K562 (cell line): ENCODE measurements around the gene SLC37A3. TPM values are rescaled to one million over a fixed set of nuclear protein-coding genes. Genes with fewer than 3 reads are reported as not detected.

Source experiments
- ASH1L ChIP-seq: fragments of 450-650 bp; IDR thresholded peaks from 2 replicates; pipeline ENCODE4 v1.6.1; 2018; ENCODE audit warnings: borderline replicate concordance, mild to moderate bottlenecking, low read depth; ENCODE audit not compliant: partially characterized antibody
- FOXJ2 ChIP-seq: fragments of 200-800 bp; sonication (Bioruptor generic); IDR thresholded peaks from 2 replicates; pipeline ENCODE4 v1.6.1; 2016; ENCODE audit warnings: missing genetic modification characterization, missing compliant biosample characterization
- MYNN ChIP-seq, 2 experiments: sonication (generic); formaldehyde crosslinking in 1 of 2; IDR thresholded peaks; 2 replicates each; pipeline versions ENCODE4 v1.5.0 to v1.6.1; 2016 to 2020; ENCODE audit warnings: antibody characterized with exemption in 1 of 2, missing genetic modification reagents in 1 of 2
- NFE2L1 ChIP-seq: fragments of 450-650 bp; IDR thresholded peaks from 2 replicates; pipeline ENCODE4 v1.6.1; 2016; ENCODE audit warnings: missing genetic modification characterization, low read depth, mild to moderate bottlenecking, missing compliant biosample characterization, moderate library complexity, borderline replicate concordance
- PHF21A ChIP-seq: fragments of 450-650 bp; IDR thresholded peaks from 2 replicates; pipeline ENCODE4 v1.6.1; 2017; ENCODE audit warnings: low read depth, borderline replicate concordance
- PTBP1 ChIP-seq: fragments of 200-400 bp; formaldehyde crosslinking; IDR thresholded peaks from 2 replicates; pipeline ENCODE4 v1.6.1; 2017; ENCODE audit warnings: low read depth, low read length
- SMAD2 ChIP-seq: fragments of 150-350 bp; IDR thresholded peaks from 2 replicates; pipeline ENCODE4 v1.6.1; 2014; ENCODE audit warnings: low read depth, mild to moderate bottlenecking, low read length
- STAT5B ChIP-seq: fragments of 250-450 bp; sonication (Bioruptor Pico); IDR thresholded peaks from 2 replicates; pipeline ENCODE4 v1.8.0; 2021; ENCODE audit warnings: mild to moderate bottlenecking, inconsistent platforms
- TEAD2 ChIP-seq: fragments of 450-650 bp; IDR thresholded peaks from 2 replicates; pipeline ENCODE4 v1.6.1; 2016; ENCODE audit warnings: missing genetic modification characterization, control low read depth, missing compliant biosample characterization
- YBX1 ChIP-seq: fragments of 450-650 bp; IDR thresholded peaks from 2 replicates; pipeline ENCODE4 v1.7.1; 2016; ENCODE audit warnings: mild to moderate bottlenecking
- ZNF778 ChIP-seq: fragments of 450-650 bp; formaldehyde crosslinking; IDR thresholded peaks from 2 replicates; pipeline ENCODE4 v1.4.0; 2020; ENCODE audit warnings: mild to moderate bottlenecking, moderate library complexity
- polyA plus RNA-seq, 8 experiments: library from polyadenylated mRNA; depleted of rRNA in 4 of 8; stranded (reverse) in 5 of 8; unstranded in 3 of 8; fragments of >200 nt; fragmentation: Nextera tagmentation in 2 of 8; fragmentation: Illumina TruSeq in 1 of 8; extraction: Ambion mirVana in 2 of 8; extraction: Trizol in 1 of 8; gene quantifications; 2 replicates each; pipeline versions ENCODE4 v1.2.1 to v1.2.3, GENCODE V29; 2011 to 2014; ENCODE audit warnings: inconsistent platforms in 1 of 8, missing spikeins in 1 of 8
- total RNA-seq, 7 experiments: library from RNA; depleted of rRNA in 6 of 7; stranded (reverse); fragments of >200 nt in 6 of 7; fragmentation: Illumina TruSeq in 2 of 7; extraction: Trizol in 2 of 7; gene quantifications; 2 replicates each; pipeline versions ENCODE4 v1.2.1 to v1.2.3, GENCODE V29; 2011 to 2021; ENCODE audit warnings: low replicate concordance in 1 of 7
- TF ChIP-seq, protein P1 (sequence below), 3 experiments: IDR thresholded peaks in 2 of 3; conservative IDR thresholded peaks in 1 of 3; 2 replicates each; pipeline ENCODE4 v1.5.1; 2011 to 2012; ENCODE audit warnings: low read length in 3 of 3, mild to moderate bottlenecking in 3 of 3, control low read depth in 2 of 3, improper control_type of control experiment in 1 of 3, inconsistent platforms in 1 of 3, low read depth in 1 of 3, mixed read lengths in 1 of 3, moderate library complexity in 1 of 3; ENCODE audit not compliant: insufficient read depth in 2 of 3
- TF ChIP-seq, protein P2 (sequence below), 2 experiments: fragments of 450-650 bp; formaldehyde crosslinking in 1 of 2; IDR thresholded peaks; 2 replicates each; pipeline versions ENCODE4 v1.4.0 to v1.6.1; 2014 to 2020; ENCODE audit warnings: mild to moderate bottlenecking in 2 of 2, borderline replicate concordance in 1 of 2, low read depth in 1 of 2
- TF ChIP-seq, protein P3 (sequence below): fragments of 250-450 bp; sonication (Bioruptor Pico); IDR thresholded peaks from 2 replicates; pipeline ENCODE4 v1.4.0; 2020; ENCODE audit warnings: borderline replicate concordance

Gene SLC37A3
- total and polyA plus RNA-seq, 9 of the 15 experiments (the other 6 are each of a cell fraction or from before 2014, with no cell fraction given), result 11.7 to 59.1 (median 26.8) TPM

DNA sequence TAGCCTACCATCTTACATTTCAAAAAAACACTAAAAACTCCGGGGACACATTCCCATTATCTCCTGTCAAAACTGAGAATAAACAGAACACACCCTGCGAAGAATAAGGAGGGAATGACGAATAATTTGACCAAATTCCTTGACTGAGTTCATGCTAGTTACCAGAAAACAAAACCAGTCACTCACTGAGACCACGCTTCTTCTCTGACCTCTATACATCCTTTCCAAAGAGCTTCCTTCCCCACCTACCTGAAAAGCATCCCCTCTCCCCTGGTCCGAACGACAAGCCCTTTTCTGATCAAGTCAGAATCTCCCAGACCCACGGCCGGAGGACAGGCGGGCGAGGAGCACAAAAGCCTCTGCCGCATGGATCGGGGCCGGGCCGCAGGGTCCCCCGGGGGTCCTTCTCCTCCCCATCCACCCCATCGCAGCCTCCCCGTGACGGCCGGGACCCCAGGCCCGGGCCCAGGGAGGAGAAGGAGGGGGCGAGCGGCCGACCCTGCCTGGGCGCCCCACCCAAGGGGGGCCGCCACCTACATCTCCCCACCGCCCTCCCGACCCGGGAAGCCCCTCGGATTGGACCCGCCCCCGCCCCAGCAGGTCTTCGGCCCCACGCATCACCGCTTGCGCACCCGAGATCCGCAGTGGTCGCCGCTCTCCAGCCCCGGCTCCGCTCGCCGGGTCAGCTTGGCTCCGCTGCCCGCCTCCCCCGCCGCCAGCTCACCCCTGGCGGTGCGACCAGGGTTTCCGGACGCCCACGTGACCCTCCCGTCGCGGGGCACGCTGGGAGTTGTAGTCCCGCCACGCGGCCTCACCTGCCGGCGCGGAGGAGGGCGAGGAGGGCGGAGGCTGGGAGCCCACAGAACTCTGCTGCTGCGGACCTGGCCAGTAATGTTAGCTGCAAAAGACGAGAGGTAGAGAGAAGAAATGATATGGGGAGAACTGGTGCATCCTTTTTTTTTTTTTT is at the start of gene SLC37A3 (continued):
- TF ChIP-seq STAT5B (CRISPR knock-in tag) (no peak), ASH1L (no peak), NFE2L1 (no peak), PHF21A (no peak), FOXJ2 (tag) (no peak), MYNN (IDR thresholded peaks at IDR 0.05) (peak; percentile 73; the same call in 1 of the 2 replicates), MYNN (CRISPR knock-in tag; IDR thresholded peaks at IDR 0.05) (peak; percentile 65; the same call in 1 of the 2 replicates), YBX1 (no peak), TEAD2 (no peak), SMAD2 (no peak), ZNF778 (no peak), PTBP1 (no peak)
- TF ChIP-seq, protein P1, sequence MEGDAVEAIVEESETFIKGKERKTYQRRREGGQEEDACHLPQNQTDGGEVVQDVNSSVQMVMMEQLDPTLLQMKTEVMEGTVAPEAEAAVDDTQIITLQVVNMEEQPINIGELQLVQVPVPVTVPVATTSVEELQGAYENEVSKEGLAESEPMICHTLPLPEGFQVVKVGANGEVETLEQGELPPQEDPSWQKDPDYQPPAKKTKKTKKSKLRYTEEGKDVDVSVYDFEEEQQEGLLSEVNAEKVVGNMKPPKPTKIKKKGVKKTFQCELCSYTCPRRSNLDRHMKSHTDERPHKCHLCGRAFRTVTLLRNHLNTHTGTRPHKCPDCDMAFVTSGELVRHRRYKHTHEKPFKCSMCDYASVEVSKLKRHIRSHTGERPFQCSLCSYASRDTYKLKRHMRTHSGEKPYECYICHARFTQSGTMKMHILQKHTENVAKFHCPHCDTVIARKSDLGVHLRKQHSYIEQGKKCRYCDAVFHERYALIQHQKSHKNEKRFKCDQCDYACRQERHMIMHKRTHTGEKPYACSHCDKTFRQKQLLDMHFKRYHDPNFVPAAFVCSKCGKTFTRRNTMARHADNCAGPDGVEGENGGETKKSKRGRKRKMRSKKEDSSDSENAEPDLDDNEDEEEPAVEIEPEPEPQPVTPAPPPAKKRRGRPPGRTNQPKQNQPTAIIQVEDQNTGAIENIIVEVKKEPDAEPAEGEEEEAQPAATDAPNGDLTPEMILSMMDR (IDR thresholded peaks at IDR 0.05 in 2 of 3, conservative IDR thresholded peaks at IDR 0.05 in 1 of 3; ENCODE audit: insufficient read depth in 2 of 3, low read depth in 1 of 3, low read length in 3 of 3), result peak in 1 of 3 experiments; percentile 12; a peak in 2 of 6 replicates
- TF ChIP-seq, protein P2, sequence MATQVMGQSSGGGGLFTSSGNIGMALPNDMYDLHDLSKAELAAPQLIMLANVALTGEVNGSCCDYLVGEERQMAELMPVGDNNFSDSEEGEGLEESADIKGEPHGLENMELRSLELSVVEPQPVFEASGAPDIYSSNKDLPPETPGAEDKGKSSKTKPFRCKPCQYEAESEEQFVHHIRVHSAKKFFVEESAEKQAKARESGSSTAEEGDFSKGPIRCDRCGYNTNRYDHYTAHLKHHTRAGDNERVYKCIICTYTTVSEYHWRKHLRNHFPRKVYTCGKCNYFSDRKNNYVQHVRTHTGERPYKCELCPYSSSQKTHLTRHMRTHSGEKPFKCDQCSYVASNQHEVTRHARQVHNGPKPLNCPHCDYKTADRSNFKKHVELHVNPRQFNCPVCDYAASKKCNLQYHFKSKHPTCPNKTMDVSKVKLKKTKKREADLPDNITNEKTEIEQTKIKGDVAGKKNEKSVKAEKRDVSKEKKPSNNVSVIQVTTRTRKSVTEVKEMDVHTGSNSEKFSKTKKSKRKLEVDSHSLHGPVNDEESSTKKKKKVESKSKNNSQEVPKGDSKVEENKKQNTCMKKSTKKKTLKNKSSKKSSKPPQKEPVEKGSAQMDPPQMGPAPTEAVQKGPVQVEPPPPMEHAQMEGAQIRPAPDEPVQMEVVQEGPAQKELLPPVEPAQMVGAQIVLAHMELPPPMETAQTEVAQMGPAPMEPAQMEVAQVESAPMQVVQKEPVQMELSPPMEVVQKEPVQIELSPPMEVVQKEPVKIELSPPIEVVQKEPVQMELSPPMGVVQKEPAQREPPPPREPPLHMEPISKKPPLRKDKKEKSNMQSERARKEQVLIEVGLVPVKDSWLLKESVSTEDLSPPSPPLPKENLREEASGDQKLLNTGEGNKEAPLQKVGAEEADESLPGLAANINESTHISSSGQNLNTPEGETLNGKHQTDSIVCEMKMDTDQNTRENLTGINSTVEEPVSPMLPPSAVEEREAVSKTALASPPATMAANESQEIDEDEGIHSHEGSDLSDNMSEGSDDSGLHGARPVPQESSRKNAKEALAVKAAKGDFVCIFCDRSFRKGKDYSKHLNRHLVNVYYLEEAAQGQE (IDR thresholded peaks at IDR 0.05; ENCODE audit: borderline replicate concordance), result peak; percentile 92
- TF ChIP-seq, protein P2 (CRISPR knock-in tag; IDR thresholded peaks at IDR 0.05; ENCODE audit: low read depth), result no peak; the same call in 1 of the 2 replicates
- TF ChIP-seq, protein P3, sequence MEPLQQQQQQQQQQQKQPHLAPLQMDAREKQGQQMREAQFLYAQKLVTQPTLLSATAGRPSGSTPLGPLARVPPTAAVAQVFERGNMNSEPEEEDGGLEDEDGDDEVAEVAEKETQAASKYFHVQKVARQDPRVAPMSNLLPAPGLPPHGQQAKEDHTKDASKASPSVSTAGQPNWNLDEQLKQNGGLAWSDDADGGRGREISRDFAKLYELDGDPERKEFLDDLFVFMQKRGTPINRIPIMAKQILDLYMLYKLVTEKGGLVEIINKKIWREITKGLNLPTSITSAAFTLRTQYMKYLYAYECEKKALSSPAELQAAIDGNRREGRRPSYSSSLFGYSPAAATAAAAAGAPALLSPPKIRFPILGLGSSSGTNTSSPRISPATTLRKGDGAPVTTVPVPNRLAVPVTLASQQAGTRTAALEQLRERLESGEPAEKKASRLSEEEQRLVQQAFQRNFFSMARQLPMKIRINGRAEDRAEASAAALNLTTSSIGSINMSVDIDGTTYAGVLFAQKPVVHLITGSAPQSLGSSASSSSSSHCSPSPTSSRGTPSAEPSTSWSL (CRISPR knock-in tag), result no peak
